Measurements from ENCODE around the gene COL4A1. TPM values are rescaled to one million over a fixed set of nuclear protein-coding genes. Genes with fewer than 3 reads are reported as not detected.

Gene COL4A1
- total RNA-seq, 2 donors from 2014 or later: 80.4 to 253 TPM

DNA sequence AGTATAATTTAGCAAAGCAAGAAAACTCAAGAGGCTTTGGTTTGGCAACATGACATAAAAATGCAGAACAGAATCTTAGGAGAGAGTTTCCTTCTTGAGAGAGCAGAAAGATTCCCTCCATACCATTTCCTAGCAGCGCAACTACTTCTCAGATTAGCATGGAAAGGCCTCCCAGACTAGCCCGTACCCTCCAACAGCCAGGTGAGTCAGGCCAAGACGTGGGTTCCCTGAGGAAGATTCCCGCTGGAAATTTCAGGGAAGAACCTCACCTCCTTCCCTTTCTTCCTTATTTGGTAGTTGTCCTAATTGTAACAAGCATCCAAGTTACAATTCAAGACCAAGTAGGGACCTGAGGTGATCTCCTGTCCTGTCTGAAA lies 12.4 kb upstream of the COL4A1 start:
- TF ChIP-seq, protein P1, sequence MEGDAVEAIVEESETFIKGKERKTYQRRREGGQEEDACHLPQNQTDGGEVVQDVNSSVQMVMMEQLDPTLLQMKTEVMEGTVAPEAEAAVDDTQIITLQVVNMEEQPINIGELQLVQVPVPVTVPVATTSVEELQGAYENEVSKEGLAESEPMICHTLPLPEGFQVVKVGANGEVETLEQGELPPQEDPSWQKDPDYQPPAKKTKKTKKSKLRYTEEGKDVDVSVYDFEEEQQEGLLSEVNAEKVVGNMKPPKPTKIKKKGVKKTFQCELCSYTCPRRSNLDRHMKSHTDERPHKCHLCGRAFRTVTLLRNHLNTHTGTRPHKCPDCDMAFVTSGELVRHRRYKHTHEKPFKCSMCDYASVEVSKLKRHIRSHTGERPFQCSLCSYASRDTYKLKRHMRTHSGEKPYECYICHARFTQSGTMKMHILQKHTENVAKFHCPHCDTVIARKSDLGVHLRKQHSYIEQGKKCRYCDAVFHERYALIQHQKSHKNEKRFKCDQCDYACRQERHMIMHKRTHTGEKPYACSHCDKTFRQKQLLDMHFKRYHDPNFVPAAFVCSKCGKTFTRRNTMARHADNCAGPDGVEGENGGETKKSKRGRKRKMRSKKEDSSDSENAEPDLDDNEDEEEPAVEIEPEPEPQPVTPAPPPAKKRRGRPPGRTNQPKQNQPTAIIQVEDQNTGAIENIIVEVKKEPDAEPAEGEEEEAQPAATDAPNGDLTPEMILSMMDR (IDR thresholded peaks at IDR 0.05): no peak
- TF ChIP-seq POLR2A (IDR thresholded peaks at IDR 0.05): no peak
- no peaks in the 10 kb centered on the region for H3K9me3 ChIP-seq
- WGBS, 2 donors: 74 to 80% methylated on average over 4 of the region's 4 CpGs
- no peak overlapping the region for H3K4me3 ChIP-seq
- peak overlapping the region; percentile 21 to 73 (median 60) for H3K27ac ChIP-seq
- peaks cover 33% of the 10 kb centered on the region for H3K4me1 ChIP-seq
- DNase-seq: no peak
- no peaks in the 10 kb centered on the region for H3K27me3 ChIP-seq
- intact Hi-C loops (cut with DNase I): no loop called here
- no peaks in the 10 kb centered on the region for H3K36me3 ChIP-seq (replicated peaks in 1 of 2; ENCODE audit: insufficient read depth in 1 of 2, low read depth in 2 of 2)
- ATAC-seq: no peak

GRCh38 chr13:110318920-110319319 lies 12.0 kb upstream of the COL4A1 start:
- Histone ChIP-seq H3K27ac (peak overlapping the region in 3 of 4 donors; percentile 58 to 73 (median 63)), H3K27me3 (no peaks in the 10 kb centered on the region), H3K4me3 (no peak overlapping the region), H3K36me3 (replicated peaks in 1 of 2; ENCODE audit: insufficient read depth in 1 of 2, low read depth in 2 of 2) (no peaks in the 10 kb centered on the region), H3K4me1 (peaks cover 33% of the 10 kb centered on the region), H3K9me3 (no peaks in the 10 kb centered on the region)
- no peak for ATAC-seq
- 60 to 63% methylated on average over 7 of the region's 7 CpGs for WGBS, 2 donors
- TF ChIP-seq POLR2A (IDR thresholded peaks at IDR 0.05): no peak
- TF ChIP-seq, protein P1 (IDR thresholded peaks at IDR 0.05): no peak
- DNase-seq: no peak
- intact Hi-C loops (cut with DNase I): no loop called here

DNA sequence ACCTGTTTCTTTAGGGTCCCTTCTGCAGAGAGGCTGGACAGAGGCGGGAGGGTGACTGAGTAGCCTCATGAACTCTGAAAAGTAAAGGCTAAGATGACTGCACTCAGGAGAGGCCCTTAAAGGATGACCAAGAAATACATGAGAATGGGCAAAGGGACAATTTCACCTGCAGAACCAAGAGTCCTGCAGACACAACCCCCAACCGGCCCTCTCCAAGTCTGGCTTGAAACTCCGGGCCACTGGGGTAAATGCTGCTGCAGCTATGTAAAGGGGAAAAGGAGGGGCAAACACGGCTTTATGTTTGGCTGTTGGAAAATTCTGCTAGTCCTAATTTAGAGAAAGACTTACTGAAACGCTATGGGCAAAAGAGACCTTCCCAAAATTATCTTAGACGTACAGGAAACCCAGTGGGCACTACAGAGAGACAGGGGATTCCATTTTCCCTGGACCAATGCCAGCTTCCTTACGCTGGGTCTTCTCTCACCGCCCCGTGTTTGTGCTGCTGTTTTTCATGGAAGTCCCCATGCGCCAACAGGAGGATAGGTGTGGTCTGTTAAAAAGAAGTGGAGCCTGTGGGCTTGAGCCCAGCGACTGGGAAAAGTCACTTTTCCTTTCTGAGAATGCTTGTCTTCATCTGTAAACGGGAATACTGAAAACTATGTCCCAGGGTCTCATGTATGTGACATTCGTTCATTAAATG lies 10.7 kb upstream of the COL4A1 start:
- Histone ChIP-seq H3K4me1 (peaks cover 34% of the 10 kb centered on the region), H3K27ac (no peak overlapping the region)
- intact Hi-C loops (cut with DNase I): no loop called here

GRCh38 chr13:110317093-110317492 lies 10.1 kb upstream of the COL4A1 start:
- H3K27ac ChIP-seq: no peak overlapping the region
- H3K36me3 ChIP-seq (replicated peaks in 1 of 2; ENCODE audit: insufficient read depth in 1 of 2, low read depth in 2 of 2): no peaks in the 10 kb centered on the region
- intact Hi-C loops (cut with DNase I): no loop called here
- no peaks in the 10 kb centered on the region for H3K27me3 ChIP-seq
- no peak for DNase-seq
- WGBS, 2 donors: 65 to 79% methylated on average over 5 of the region's 5 CpGs
- no peaks in the 10 kb centered on the region for H3K9me3 ChIP-seq
- peaks cover 36% of the 10 kb centered on the region for H3K4me1 ChIP-seq
- ATAC-seq: no peak
- H3K4me3 ChIP-seq: no peak overlapping the region
- no peak for TF ChIP-seq POLR2A (IDR thresholded peaks at IDR 0.05)
- TF ChIP-seq, protein P1 (IDR thresholded peaks at IDR 0.05): no peak

More for the DNA sequence above, 10.7 kb upstream of the COL4A1 start:
- H3K27me3 ChIP-seq: no peaks in the 10 kb centered on the region
- H3K9me3 ChIP-seq: no peaks in the 10 kb centered on the region
- no peaks in the 10 kb centered on the region for H3K36me3 ChIP-seq (replicated peaks in 1 of 2; ENCODE audit: insufficient read depth in 1 of 2, low read depth in 2 of 2)
- TF ChIP-seq, protein P1 (IDR thresholded peaks at IDR 0.05): no peak
- TF ChIP-seq POLR2A (IDR thresholded peaks at IDR 0.05): no peak
- H3K4me3 ChIP-seq: no peak overlapping the region
- WGBS, 2 donors: 71% methylated on average over 13 of the region's 13 CpGs
- no peak for DNase-seq
- ATAC-seq: no peak

- no peak for ATAC-seq
- Histone ChIP-seq H3K9me3 (no peaks in the 10 kb centered on the region), H3K27me3 (no peaks in the 10 kb centered on the region), H3K36me3 (replicated peaks in 1 of 2; ENCODE audit: insufficient read depth in 1 of 2, low read depth in 2 of 2) (no peaks in the 10 kb centered on the region), H3K4me3 (no peak overlapping the region), H3K27ac (no peak overlapping the region), H3K4me1 (peaks cover 37% of the 10 kb centered on the region)
- 76 to 83% methylated on average over 10 of the region's 10 CpGs for WGBS, 2 donors
- DNase-seq: no peak
- intact Hi-C loops (cut with DNase I): no loop called here
- TF ChIP-seq, protein P1 (IDR thresholded peaks at IDR 0.05): no peak
- no peak for TF ChIP-seq POLR2A (IDR thresholded peaks at IDR 0.05)
Measured at GRCh38 chr13:110316196-110316595, 9.2 kb upstream of the COL4A1 start.
